NCI-H524 (cell line): Measurements from ENCODE around the gene LRRK1.

ENCODE experiments used
- DNase-seq, 2 experiments: peaks; one replicate each; lab custom pipeline; 2025; lab: John Stamatoyannopoulos, UW

The LRRK1 gene

DNA sequence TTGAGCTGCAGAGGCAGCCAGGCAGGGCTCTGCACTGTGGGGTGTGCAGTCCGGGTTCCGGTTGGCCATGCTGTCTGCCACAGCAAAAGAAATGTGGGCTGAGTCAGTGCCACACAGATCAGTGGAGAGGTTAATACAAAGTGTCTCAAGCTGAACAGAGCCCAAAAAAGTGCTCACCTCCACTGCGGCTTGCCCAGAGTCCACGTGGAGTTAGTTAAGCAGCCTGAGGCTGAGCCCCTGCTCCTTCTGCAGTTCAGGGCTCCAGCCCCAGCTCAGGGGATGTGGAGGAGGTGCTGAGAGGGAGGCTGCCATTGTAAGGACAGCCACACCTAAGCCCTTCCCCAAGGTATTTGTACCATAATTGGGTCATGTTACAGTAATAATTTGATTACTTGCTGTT, 85.3 kb downstream of the LRRK1 start:
- no peak for DNase-seq

GRCh38 chr15:101004986-101005747, 86.0 kb downstream of the LRRK1 start:
- no peak for DNase-seq

GRCh38 chr15:101006931-101007691, 88.0 kb downstream of the LRRK1 start:
- peak; percentile 67 to 83 for DNase-seq

DNA sequence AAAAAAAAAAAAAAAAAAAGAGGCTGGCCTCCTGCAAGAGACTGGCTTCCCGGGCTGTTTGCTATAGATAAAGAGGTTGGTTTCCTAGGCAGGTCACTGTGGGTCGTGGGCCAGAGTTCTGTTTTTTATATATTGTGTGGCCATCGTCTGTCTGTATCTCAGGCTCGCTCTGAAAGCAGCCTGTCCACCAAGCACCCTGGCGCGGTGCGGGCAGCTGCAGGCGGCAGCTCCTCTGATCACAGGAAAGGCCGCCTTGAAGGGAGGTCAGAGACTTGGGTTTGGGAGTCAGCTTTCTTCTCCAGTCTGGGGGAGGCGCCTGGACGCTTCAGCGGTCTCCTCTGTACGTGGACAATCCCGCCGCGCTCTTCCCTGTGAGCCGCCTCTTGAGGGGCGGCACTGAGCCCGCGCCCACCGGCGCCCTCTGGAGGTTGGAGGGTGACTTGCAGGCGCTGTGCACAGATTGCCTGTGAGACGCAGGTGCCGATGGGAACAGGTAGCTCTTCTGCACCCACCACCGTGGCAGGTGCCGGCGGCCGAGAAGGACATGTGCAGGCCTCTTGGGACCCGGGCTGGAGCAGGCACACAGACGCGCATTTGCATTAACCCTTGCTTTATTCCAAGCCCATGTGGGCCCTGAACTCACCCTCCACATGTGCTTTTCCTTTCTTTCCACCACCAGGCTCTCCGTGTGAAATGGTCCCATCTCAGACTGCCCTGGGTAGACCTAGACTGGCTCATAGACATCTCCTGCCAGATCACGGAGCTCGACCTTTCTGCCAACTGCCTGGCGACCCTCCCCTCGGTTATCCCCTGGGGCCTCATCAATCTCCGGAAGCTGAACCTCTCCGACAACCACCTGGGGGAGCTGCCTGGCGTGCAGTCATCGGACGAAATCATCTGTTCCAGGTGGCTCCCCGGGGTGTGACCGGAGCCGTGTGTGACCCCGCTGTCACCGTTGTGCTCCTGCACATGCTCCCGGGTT, 89.3 kb downstream of the LRRK1 start:
- peak; percentile 76 to 91 for DNase-seq

- DNase-seq: peak in 1 of 2 experiments; percentile 43
Measured at GRCh38 chr15:101009176-101009575, 90.0 kb downstream of the LRRK1 start.

GRCh38 chr15:101010781-101011180, 91.6 kb downstream of the LRRK1 start:
- no peak for DNase-seq

DNA sequence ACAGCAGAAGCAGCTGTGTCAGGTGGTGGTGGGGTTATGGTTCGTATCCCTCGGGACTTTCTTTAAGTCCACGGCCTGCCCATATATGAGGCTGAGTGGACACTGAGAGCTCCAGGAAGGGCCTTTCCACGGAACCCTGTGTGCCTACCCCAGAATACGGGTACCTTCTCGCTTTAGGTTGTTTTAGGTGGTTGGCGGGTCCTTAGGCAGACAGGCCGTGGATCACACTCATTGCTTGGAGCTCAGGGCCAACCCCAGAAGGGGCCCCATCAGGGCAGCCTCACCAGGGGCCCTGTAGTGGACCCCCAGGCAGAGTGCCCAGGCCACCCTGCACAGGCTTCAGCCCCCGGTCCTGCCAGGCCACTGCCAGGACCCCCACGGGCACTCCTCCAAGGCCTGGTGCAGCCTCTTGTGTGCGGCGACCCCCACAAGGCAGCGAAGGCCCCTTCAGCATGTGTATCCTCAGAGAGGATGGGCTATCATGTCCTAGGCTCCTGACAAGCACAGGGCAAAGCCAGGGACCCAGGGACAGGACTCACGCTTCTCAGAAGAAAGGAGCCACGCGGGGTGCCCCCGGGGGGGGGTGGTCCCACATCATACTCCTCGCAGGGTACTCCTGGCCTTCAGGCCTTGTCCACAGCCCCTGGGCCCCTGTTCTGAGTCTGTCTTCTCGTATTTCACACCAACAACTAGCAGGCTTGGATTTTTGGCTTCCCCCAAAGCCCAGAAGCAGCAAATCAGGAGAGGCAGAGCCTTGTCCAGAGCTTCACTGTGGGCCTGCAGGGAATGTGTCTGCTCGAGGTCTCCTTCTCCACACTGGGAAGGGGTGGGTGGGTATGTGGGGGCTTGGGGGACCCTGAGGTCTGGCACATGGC, 93.4 kb downstream of the LRRK1 start:
- no peak for DNase-seq

DNA sequence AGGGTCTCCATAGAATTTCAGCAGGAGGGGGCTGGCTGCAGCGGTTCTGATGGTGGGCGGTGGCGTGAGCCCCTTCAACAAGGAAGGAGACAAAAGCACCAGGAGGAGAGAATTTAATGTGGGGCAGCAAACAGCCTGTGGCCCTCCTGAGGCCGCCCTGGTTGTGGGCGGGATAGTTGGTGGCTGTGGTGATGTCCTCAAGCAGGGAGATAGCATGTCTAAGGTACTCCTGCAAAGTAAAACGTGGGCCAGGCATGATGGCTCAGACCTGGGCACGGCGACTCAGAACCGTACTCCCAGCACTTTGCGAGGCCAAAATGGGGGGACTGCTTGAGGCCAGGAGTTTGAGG, 94.0 kb downstream of the LRRK1 start:
- DNase-seq: peak in 1 of 2 experiments; percentile 12

DNA sequence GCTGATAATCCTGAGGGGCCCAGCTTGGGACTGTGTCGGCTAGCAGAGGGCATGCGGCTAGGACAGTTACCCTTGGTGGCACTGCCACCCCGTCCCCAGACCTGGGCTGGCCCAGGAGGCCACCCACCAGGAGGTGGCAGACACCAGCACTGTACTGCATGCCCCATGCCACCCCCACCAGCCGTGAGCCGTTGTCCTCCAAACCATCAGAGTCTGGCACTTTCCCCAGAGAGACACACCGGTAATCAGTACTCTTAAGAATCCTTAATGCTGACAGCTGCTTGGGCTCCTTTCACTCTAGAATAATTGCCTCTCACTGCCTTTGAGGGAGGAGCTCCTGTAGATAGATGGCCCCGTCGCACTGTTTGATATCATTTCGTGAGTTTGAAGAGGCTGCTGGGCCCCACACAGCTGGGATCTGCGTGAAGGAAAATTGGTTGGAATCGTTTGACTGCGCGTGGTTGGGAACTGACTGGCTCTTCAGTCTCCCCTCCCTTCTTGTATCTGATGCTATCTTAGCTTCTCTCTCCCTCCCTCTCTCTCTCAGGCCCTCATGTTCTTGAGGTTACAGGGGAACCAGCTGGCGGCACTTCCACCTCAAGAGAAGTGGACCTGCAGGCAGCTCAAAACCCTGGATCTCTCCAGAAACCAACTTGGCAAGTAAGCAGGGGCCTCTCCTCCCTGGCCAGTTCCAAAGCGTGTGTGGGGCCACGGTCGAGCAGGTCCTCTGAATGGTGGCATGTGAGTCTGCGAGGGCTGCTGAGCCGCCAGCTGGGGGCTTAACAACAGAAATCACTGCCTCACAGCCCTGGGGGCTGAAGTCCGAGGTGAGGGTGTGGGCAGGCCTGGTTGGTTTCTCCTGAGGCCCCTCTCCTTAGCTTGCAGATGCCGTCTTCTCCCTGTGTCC, 94.9 kb downstream of the LRRK1 start:
- DNase-seq: peak; percentile 95 to 97

DNA sequence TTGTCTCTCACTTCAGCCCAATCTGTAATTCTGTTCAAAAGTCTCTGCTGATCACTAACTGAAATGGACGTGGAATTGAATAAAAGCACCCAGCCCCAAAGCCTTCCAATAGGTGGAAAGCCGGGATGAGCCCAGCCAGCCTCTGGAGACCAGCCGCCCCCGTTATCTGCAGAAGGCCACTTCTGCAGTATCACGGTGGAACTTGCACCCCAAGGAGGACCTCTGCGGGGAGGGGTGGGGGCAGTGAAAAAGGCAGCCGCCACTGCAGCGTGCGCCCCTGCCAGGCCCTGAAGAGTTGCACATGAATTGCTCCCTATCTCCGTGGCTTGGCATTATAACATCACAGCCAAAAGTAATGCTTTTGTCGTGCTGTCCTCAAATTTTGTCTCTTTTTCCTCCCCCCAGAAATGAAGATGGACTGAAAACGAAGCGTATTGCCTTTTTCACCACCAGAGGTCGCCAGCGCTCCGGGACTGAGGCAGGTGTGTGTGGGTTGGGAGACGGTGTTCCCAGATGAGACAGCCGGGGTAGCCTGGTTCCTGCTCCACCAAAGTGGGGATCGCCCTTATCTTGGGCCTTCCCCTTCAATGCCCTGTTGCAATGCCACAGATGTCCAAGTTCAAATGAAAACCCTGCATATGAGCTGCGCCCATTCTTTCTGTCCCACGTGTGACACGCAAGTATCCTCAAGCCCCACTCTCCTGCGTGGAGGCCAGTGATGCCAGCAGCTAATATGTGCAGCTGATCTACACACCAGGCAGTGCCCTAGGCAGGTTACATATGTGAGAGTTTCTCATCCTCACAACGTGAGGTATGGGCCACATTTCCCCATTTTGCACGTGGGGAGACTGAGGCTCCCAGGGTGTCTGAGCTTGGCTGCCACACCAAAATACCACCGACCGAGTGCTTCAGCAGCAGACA, 96.0 kb downstream of the LRRK1 start:
- peak; percentile 61 to 76 for DNase-seq

GRCh38 chr15:101016581-101016980, 97.4 kb downstream of the LRRK1 start:
- no peak for DNase-seq

GRCh38 chr15:101017093-101017754, 98.1 kb downstream of the LRRK1 start:
- DNase-seq: no peak

DNA sequence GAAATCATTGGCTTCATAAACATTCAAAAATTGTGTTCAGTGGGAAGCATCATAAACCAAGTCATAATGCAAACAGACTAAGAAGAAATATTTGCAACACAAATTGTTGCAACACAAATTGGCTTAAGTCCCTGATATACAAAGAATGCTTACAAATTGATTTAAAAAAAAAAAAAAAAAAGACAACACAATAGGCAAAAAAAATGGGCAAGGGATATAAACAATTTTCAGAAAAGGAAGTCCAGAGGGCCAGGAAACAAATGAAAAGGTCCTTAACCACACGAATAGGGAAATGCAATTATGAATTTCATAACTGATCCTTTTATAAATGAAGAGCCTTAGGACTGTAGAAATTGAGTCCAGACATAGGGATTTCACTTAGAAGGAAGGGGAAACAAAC, 98.9 kb downstream of the LRRK1 start:
- DNase-seq: no peak

GRCh38 chr15:101018450-101018849, 99.3 kb downstream of the LRRK1 start:
- DNase-seq: peak in 1 of 2 experiments; percentile 19

- DNase-seq: no peak
Measured at GRCh38 chr15:101019366-101019896, 100.3 kb downstream of the LRRK1 start.

DNA sequence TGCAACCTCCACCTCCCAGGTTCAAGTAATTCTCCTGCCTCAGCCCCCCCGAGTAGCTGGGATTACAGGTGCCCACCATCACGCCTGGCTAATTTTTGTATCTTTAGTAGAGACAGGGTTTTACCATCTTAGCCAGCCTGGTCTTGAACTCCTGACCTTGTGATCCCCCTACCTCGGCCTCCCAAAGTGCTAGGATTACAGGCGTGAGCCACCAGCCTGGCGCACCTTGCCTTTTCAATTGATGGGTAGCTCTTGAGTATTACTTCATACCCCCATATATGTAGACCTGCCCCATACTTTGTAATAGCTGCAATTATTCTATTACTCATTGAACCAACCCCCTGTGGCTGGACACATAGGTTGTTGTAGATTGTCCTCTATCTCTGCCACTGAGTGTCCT, 101.3 kb downstream of the LRRK1 start:
- no peak for DNase-seq

DNA sequence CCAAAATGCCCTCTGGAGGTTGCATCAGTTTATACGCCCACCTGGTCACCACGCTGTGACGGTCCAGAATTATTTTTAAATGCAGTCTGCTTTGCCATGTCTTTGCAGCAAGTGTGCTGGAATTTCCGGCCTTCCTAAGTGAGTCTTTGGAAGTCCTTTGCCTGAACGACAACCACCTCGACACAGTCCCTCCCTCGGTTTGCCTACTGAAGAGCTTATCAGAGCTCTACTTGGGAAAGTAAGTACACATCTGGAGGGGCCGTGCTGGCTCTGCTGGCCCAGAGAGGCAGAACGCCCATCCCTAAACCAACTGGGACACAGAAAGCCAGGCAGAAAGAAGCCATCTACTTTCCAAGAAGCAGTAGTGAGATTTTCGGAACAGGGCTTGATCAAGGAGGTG, 101.8 kb downstream of the LRRK1 start:
- DNase-seq: no peak

GRCh38 chr15:101022306-101022705, 103.1 kb downstream of the LRRK1 start:
- DNase-seq: no peak
